Stimulated activated CD8-positive, alpha-beta memory T cell treated with anti-CD3 and anti-CD28 coated beads, Interleukin-12 subunit alpha, Interleukin-12 subunit beta, amount 100 ng/mL, for 24 hours (primary cell): ENCODE measurements around the gene GLRA2.

Experiments
- DNase-seq: peaks from one replicate; pipeline ENCODE4 v3.0.0-alpha.2; 2020; ENCODE audit errors: extremely low read depth

Gene GLRA2

GRCh38 chrX:14529290-14529989, at the start of gene GLRA2:
GLRA2 (plus strand) TSS chrX:14529536; CDS start chrX:14530058, 522 bp downstream.
- DNase-seq, result no peak

DNA sequence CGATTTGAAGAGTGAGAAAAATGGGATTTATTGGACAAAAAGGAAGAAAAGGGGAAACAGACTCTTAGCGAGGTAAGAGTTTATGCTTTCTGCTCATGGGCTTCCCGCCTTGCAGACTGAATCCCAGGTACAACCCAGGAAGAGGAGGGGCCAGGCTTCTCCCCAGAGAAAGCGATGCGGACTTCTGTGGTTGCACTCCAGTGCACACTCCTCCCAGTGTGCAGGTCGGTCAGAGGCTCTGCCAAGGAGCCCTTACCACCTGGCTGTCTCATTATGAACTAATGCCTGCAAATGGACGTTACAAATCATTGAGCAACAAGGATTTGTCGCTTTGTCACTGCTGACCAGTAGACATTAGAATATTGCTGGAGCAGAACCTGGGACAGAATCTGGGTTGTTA, 39.9 kb upstream of the GLRA2 start:
- no peak for DNase-seq

- DNase-seq, result no peak
Measured at GRCh38 chrX:14491689-14492088, 37.6 kb upstream of the GLRA2 start.

GRCh38 chrX:14496674-14497073, 32.7 kb upstream of the GLRA2 start:
- DNase-seq, result no peak

DNA sequence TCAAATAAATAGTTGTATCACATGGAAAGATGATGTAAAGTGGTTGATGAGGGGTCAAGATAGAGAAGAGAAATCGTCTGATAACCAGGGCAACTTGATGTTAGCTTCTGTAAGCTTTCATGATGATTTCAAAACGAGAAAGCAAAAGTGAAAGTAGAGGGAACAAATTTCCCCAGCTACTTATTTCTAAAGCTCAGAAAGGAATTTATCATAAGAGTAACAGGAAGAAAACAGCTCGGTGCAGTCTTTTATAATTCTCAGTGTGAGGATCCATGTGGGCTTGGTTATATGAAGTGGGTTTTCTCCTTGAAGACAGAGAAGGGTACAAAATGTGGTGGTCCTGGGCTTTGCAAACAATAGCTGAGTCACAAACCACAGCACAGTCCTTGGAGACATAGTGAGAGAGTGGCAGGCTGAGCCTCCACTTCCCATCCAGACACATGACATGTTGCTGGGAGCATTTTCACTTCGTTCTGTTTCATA, 32.1 kb upstream of the GLRA2 start:
- DNase-seq, result no peak

DNA sequence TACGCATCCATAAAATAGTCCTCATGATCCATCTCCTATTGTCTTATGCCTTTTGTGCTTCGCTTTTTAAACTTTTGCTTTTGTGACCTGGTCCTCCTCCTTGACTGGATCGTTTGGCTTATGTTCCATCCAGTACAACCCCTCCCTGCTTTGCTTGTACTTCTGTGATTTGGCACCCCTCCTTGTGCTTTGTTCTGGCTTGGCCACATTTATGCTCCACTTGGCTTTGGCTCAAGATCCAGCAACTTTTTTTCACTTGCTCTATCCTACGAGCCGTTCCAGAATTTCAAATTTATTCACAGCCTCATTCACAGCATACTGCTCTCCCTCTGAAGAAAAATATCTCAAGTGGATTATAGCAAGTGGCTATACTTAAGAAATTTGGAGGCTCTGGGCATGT, 28.0 kb upstream of the GLRA2 start:
- no peak for DNase-seq

DNA sequence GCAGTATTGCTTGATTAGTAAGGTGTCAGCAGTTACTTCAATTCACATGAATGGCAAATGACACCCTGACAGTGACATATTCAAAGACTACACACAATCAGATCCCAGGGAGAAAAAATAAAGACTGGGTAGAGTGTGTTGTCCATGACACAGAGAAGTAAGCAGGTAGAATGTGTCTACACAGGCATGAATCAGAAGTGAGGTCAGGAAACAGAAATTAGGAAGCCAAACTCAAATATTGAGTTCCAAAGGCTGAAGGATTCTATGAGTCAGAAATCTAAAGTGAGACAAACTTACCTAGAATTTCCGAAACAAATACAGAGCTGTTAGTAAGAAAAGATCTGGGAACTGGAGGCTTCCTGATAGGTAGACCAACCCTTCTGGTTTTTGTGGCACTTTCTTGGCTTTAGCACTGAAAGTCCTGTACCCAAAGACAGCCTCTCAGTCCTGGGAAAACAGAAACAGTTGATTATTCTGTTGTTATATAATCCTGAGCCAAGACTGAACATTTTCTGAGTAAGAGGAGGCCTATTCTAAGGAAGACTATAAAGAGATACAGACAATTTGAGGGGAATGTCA, 24.3 kb upstream of the GLRA2 start:
- no peak for DNase-seq

- DNase-seq, result no peak
Measured at GRCh38 chrX:14505648-14506047, 23.7 kb upstream of the GLRA2 start.

- DNase-seq, result no peak
Measured at GRCh38 chrX:14506866-14507265, 22.5 kb upstream of the GLRA2 start.

GRCh38 chrX:14508025-14508690, 21.2 kb upstream of the GLRA2 start:
- DNase-seq, result no peak

DNA sequence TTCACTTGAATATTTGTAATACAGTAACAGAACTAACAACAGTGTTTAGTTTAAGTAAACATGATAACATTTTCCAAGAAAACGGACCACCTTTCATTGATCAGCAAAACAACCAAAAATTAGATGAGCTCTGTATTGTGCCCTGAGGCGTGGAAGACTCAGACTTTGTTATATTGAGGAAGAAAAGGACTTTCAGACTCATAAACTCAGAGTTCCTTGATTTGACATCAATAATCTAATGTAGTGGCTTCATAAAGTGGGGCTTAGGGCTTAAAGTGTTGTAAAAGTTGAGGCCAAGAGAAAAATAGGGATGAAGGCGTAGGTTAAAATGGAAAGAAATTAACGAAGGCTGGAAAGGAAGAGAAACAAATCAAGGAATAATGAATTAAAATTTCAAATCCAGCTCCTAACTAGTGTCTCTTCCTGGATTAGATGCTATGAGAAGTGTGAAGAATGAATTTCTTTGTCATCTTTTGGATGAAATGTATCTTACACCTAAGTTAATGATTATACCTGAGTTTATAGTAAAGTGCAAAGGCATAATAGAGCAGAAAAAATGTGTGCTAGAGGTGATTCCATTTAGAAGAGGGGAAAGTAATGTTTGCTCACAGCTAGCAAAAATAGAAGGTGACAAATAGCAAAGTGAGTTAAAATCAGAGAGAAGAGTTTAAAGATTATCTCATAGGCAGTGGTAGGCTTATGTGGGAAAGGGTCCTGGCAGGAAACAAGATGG, 19.8 kb upstream of the GLRA2 start:
- no peak for DNase-seq

- DNase-seq, result no peak
Measured at GRCh38 chrX:14528629-14529289, 577 bp upstream of the GLRA2 start.

DNA sequence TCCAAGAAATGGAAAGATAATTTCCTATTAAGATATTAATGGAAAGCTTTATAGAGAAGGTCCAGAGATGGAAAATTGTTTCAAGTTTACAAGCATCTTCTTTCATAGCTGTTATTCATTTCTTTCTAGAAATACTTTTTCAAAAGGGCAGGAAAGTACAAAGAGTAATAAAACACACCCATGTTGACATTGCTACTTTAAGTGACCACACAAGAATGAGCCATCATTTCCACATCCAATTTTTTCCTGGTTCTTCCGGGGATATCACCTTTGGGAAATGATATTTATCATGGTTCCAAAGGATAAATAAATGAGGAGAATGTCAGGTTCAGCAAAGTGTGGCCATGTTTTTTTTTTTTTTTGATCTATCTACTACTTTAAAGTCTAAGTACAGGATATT, 4.5 kb downstream of the GLRA2 start:
- no peak for DNase-seq

DNA sequence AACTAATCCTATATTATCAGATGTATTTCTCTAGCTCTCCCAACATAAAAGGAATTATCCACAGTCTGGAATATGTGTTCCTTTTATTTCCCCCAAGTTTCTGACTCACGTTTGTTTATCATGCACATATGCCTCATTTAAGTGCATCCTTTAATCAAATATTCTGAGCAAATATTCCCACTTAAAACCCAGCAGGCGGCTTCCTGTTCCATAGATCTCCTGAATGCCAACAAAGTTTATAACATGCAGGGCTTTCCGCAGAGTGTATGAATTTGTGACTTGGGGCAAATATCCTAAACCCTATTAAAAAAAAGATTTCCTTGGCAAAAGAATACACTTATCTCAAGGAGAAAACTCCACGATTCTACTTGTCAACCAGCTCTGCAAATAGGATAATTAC, 16.9 kb downstream of the GLRA2 start:
- no peak for DNase-seq

- no peak for DNase-seq
Measured at GRCh38 chrX:14554131-14554715, 24.9 kb downstream of the GLRA2 start.

- DNase-seq, result no peak
Measured at GRCh38 chrX:14564058-14564457, 34.7 kb downstream of the GLRA2 start.

DNA sequence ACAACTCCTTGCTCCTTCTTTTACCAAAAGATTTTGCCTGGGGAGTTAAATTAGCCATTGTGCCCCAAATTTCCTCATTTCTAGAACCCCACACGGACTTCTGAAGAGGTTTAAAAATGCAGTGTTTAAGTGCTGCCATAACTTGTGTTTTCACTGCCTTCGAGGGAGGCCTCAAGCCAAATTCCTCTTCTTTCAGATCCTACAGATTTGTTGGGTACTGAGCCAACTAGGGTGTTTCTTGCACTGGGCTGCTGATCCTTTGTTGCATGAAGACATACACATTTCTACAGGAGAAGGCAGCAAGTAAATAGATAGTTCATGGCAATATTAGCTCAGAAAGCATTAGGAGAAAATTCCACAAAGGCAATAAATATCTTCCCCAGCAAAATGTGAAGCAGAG, 43.8 kb downstream of the GLRA2 start:
- DNase-seq, result no peak

DNA sequence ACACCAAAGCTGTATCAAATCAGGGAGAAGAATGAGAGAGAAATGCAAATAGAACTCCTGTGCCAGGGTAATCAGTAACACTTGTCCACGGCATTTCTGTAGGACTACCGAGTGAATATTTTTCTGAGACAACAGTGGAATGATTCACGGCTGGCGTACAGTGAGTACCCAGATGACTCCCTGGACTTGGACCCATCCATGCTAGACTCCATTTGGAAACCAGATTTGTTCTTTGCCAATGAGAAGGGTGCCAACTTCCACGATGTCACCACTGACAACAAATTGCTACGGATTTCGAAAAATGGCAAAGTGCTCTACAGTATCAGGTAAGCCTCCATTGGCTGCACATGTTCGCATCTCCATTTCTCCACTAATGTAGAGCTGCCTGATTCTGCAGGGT, 51.7 kb downstream of the GLRA2 start:
- no peak for DNase-seq

- DNase-seq, result no peak
Measured at GRCh38 chrX:14584548-14584947, 55.2 kb downstream of the GLRA2 start.

- DNase-seq, result no peak
Measured at GRCh38 chrX:14590216-14590615, 60.9 kb downstream of the GLRA2 start.

DNA sequence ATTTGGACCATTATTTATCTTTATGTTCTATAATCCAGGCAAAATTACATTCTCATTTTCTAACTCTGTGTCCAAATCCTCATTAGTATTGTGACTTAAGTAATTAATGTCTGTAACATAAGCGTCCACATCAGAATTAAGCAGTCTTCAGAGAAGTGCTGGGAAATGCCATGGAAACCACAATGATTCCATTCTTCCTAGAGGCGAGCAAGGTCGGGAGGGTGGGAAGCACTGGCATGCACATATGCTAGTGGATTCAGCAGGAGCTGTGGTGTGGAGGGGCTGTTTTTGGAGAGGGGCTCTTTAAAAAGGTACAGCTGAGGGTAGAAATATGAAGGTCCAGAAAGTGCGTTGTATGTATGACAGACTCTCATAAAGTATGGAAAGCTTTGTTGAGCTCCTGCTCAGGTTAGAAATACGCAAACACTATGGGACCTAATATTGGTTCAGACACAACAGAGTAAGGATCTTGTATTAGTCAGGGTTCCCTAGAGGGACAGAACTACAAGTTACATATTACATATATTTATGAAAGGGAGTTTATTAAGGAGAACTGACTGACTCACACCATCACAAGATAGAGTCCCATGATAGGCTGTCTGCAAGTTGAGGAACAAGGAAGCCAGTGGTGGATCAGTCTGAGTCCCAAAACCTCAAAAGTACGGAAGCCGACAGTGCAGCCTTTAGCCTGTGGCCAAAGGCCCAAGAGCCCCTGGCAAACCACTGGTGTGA, 61.5 kb downstream of the GLRA2 start:
- DNase-seq, result no peak
